ENCODE measurements around the gene RAB1A.

Gene RAB1A

GRCh38 chr2:65107530-65107929, 22.4 kb downstream of the RAB1A start:
- DNase-seq = no peak
- Histone ChIP-seq H3K9me3 (ENCODE audit: severe bottlenecking) (no peaks in the 10 kb centered on the region), H3K27me3 (ENCODE audit: insufficient read depth, low read depth, severe bottlenecking) (no peaks in the 10 kb centered on the region), H3K36me3 (peaks cover 33% of the 10 kb centered on the region), H3K4me3 (ENCODE audit: low read depth, low read length) (no peak overlapping the region), H3K27ac (no peak overlapping the region)
- TF ChIP-seq CTCF (IDR thresholded peaks at IDR 0.05; ENCODE audit: low read depth, low read length) = no peak

- Histone ChIP-seq H3K36me3 (peaks cover 71% of the 10 kb centered on the region), H3K27ac (no peak overlapping the region)
- no peak for TF ChIP-seq CTCF (IDR thresholded peaks at IDR 0.05; ENCODE audit: low read depth, low read length)
Observed at GRCh38 chr2:65103013-65103715, 26.7 kb downstream of the RAB1A start.

GRCh38 chr2:65101071-65101470, 28.8 kb downstream of the RAB1A start:
- peaks cover 82% of the 10 kb centered on the region for H3K36me3 ChIP-seq
- no peak overlapping the region for H3K4me3 ChIP-seq (ENCODE audit: low read depth, low read length)
- TF ChIP-seq CTCF (IDR thresholded peaks at IDR 0.05; ENCODE audit: low read depth, low read length) = no peak
- no peak for DNase-seq
- H3K27me3 ChIP-seq (ENCODE audit: insufficient read depth, low read depth, severe bottlenecking) = no peaks in the 10 kb centered on the region
- H3K9me3 ChIP-seq (ENCODE audit: severe bottlenecking) = no peaks in the 10 kb centered on the region
- H3K27ac ChIP-seq = no peak overlapping the region

More at GRCh38 chr2:65103013-65103715, 26.7 kb downstream of the RAB1A start:
- DNase-seq = no peak
- H3K4me3 ChIP-seq (ENCODE audit: low read depth, low read length) = no peak overlapping the region
- H3K9me3 ChIP-seq (ENCODE audit: severe bottlenecking) = no peaks in the 10 kb centered on the region
- H3K27me3 ChIP-seq (ENCODE audit: insufficient read depth, low read depth, severe bottlenecking) = no peaks in the 10 kb centered on the region

GRCh38 chr2:65098741-65099140, 31.2 kb downstream of the RAB1A start:
- Histone ChIP-seq H3K36me3 (peaks cover 88% of the 10 kb centered on the region), H3K27ac (no peak overlapping the region)
- no peak for DNase-seq

GRCh38 chr2:65097844-65098243, 32.1 kb downstream of the RAB1A start:
- Histone ChIP-seq H3K27ac (no peak overlapping the region), H3K4me3 (ENCODE audit: low read depth, low read length) (no peak overlapping the region), H3K36me3 (peaks cover 84% of the 10 kb centered on the region), H3K9me3 (ENCODE audit: severe bottlenecking) (no peaks in the 10 kb centered on the region), H3K27me3 (ENCODE audit: insufficient read depth, low read depth, severe bottlenecking) (no peaks in the 10 kb centered on the region)
- no peak for DNase-seq
- no peak for TF ChIP-seq CTCF (IDR thresholded peaks at IDR 0.05; ENCODE audit: low read depth, low read length)

More at GRCh38 chr2:65098741-65099140, 31.2 kb downstream of the RAB1A start:
- H3K27me3 ChIP-seq (ENCODE audit: insufficient read depth, low read depth, severe bottlenecking) = no peaks in the 10 kb centered on the region
- H3K4me3 ChIP-seq (ENCODE audit: low read depth, low read length) = no peak overlapping the region
- TF ChIP-seq CTCF (IDR thresholded peaks at IDR 0.05; ENCODE audit: low read depth, low read length) = no peak
- H3K9me3 ChIP-seq (ENCODE audit: severe bottlenecking) = no peaks in the 10 kb centered on the region

- no peak for DNase-seq
- Histone ChIP-seq H3K9me3 (ENCODE audit: severe bottlenecking) (no peaks in the 10 kb centered on the region), H3K27ac (no peak overlapping the region), H3K4me3 (ENCODE audit: low read depth, low read length) (no peak overlapping the region), H3K27me3 (ENCODE audit: insufficient read depth, low read depth, severe bottlenecking) (no peaks in the 10 kb centered on the region), H3K36me3 (peaks cover 82% of the 10 kb centered on the region)
- TF ChIP-seq CTCF (IDR thresholded peaks at IDR 0.05; ENCODE audit: low read depth, low read length) = no peak
Observed at GRCh38 chr2:65096948-65097347, 33.0 kb downstream of the RAB1A start.

Data from WERI-Rb-1 (cell line).